Mesenchymal stem cell (in vitro differentiated cells and primary cell): ENCODE measurements around the gene SLIT3.

Source experiments
- DNase-seq: peaks from one replicate; pipeline ENCODE4 v3.0.0-alpha.2; 2013
- H2AFZ ChIP-seq: one replicate; pipeline ENCODE4 v1.6.1; 2013; ENCODE audit warnings: low read depth, mild to moderate bottlenecking, control low read depth, inconsistent platforms, low read length, moderate library complexity
- H2AK5ac ChIP-seq: 2 replicates; pipeline ENCODE4 v1.6.1; 2013; ENCODE audit warnings: low read length, moderate library complexity, mild to moderate bottlenecking, inconsistent platforms; ENCODE audit not compliant: severe bottlenecking
- H2BK120ac ChIP-seq: one replicate; pipeline ENCODE4 v1.6.1; 2013; ENCODE audit warnings: low read depth, mild to moderate bottlenecking, inconsistent platforms, low read length, moderate library complexity
- H2BK12ac ChIP-seq, 2 experiments: one replicate each; pipeline ENCODE4 v1.6.1; 2013; ENCODE audit warnings: inconsistent platforms in 2 of 2, low read length in 2 of 2, mild to moderate bottlenecking in 2 of 2, moderate library complexity in 2 of 2, control low read depth in 1 of 2
- H2BK15ac ChIP-seq: one replicate; pipeline ENCODE4 v1.6.1; 2013; ENCODE audit warnings: mild to moderate bottlenecking, low read depth, inconsistent platforms; ENCODE audit not compliant: poor library complexity, severe bottlenecking
- H2BK5ac ChIP-seq: 2 replicates; pipeline ENCODE4 v1.6.1; 2013; ENCODE audit warnings: low read depth, mild to moderate bottlenecking, low read length, control low read depth, inconsistent platforms; ENCODE audit not compliant: poor library complexity, severe bottlenecking
- H3K14ac ChIP-seq, 2 experiments: one replicate each; pipeline ENCODE4 v1.6.1; 2013; ENCODE audit warnings: inconsistent platforms in 2 of 2, low read length in 2 of 2, control low read depth in 1 of 2, mild to moderate bottlenecking in 1 of 2, moderate library complexity in 1 of 2
- H3K18ac ChIP-seq, 2 experiments: one replicate each; pipeline ENCODE4 v1.6.1; 2013; ENCODE audit warnings: inconsistent platforms in 2 of 2, low read length in 2 of 2, control low read depth in 1 of 2, low read depth in 1 of 2, mild to moderate bottlenecking in 1 of 2
- H3K23ac ChIP-seq, 2 experiments: one replicate each; pipeline ENCODE4 v1.6.1; 2013; ENCODE audit warnings: inconsistent platforms in 2 of 2, low read length in 2 of 2, mild to moderate bottlenecking in 2 of 2, moderate library complexity in 2 of 2, control low read depth in 1 of 2
- H3K27ac ChIP-seq: 2 replicates; pipeline ENCODE4 v1.5.1; 2013; ENCODE audit warnings: mild to moderate bottlenecking, moderate library complexity, low read length, control low read depth, inconsistent platforms; ENCODE audit not compliant: poor library complexity, severe bottlenecking
- H3K27me3 ChIP-seq, 2 experiments: 2 replicates each; pipeline versions ENCODE4 v1.6.1 to v1.7.0; 2013; ENCODE audit warnings: low read length in 2 of 2, mild to moderate bottlenecking in 2 of 2, moderate library complexity in 2 of 2, control low read depth in 1 of 2, inconsistent platforms in 1 of 2; ENCODE audit not compliant: control insufficient read depth in 1 of 2, insufficient read depth in 1 of 2
- H3K36me3 ChIP-seq, 2 experiments: 2 replicates each; pipeline versions ENCODE4 v1.6.1 to v1.7.0; 2013; ENCODE audit warnings: low read length in 2 of 2, control low read depth in 1 of 2, inconsistent platforms in 1 of 2, low read depth in 1 of 2, mild to moderate bottlenecking in 1 of 2; ENCODE audit not compliant: insufficient read depth in 2 of 2, control insufficient read depth in 1 of 2
- H3K4ac ChIP-seq, 2 experiments: one replicate each; pipeline ENCODE4 v1.6.1; 2013; ENCODE audit warnings: inconsistent platforms in 2 of 2, low read length in 2 of 2, mild to moderate bottlenecking in 2 of 2, moderate library complexity in 2 of 2, control low read depth in 1 of 2, low read depth in 1 of 2
- H3K4me1 ChIP-seq: 2 replicates; pipeline ENCODE4 v1.6.1; 2013; ENCODE audit warnings: low read depth, low read length, control low read depth; ENCODE audit not compliant: control insufficient read depth, insufficient read depth
- H3K4me2 ChIP-seq: 2 replicates; pipeline ENCODE4 v1.6.1; 2013; ENCODE audit warnings: low read length, mild to moderate bottlenecking, inconsistent platforms; ENCODE audit not compliant: poor library complexity, severe bottlenecking
- H3K4me3 ChIP-seq, 2 experiments: 2 replicates each; pipeline versions ENCODE4 v1.5.1 to v1.7.0; 2013; ENCODE audit warnings: low read length in 2 of 2, mild to moderate bottlenecking in 2 of 2, control low read depth in 1 of 2, low read depth in 1 of 2; ENCODE audit not compliant: insufficient read depth in 1 of 2
- H3K79me1 ChIP-seq: replicated peaks from 2 replicates; pipeline ENCODE4 v1.6.1; 2013; ENCODE audit warnings: mild to moderate bottlenecking, control low read depth, low read length, inconsistent platforms; ENCODE audit not compliant: poor library complexity, severe bottlenecking
- H3K9ac ChIP-seq: 2 replicates; pipeline ENCODE4 v1.7.0; 2013; ENCODE audit warnings: mild to moderate bottlenecking, low read length, moderate library complexity
- H3K9me3 ChIP-seq: 2 replicates; pipeline ENCODE4 v1.7.0; 2013; ENCODE audit warnings: mild to moderate bottlenecking, low read length; ENCODE audit not compliant: control insufficient read depth
- H4K8ac ChIP-seq: one replicate; pipeline ENCODE4 v1.6.1; 2013; ENCODE audit warnings: inconsistent platforms, mild to moderate bottlenecking, low read length, moderate library complexity
- H4K91ac ChIP-seq: one replicate; pipeline ENCODE4 v1.6.1; 2013; ENCODE audit warnings: mild to moderate bottlenecking, low read length, inconsistent platforms
- WGBS: methylation state at CpG from one replicate; pipeline ENCODE4 v1.1.7; 2013; ENCODE audit warnings: mixed read lengths; 5-methylcytosine and 5-hydroxymethylcytosine counted together

Gene SLIT3

GRCh38 chr5:168842571-168843205, 458.3 kb downstream of the SLIT3 start:
- Histone ChIP-seq H3K79me1 (no peaks in the 10 kb centered on the region), H3K4me1 (no peaks in the 10 kb centered on the region), H3K4me3 (no peak overlapping the region), H3K27ac (no peak overlapping the region), H3K36me3 (peaks cover 0 to 34% of the 10 kb centered on the region in 2 experiments), H2AK5ac (no peak overlapping the region), H2AFZ (no peak overlapping the region), H3K9ac (no peak overlapping the region), H3K18ac (no peak overlapping the region), H3K4me2 (no peak overlapping the region), H4K91ac (no peak overlapping the region), H2BK120ac (no peak overlapping the region), H3K14ac (no peak overlapping the region), H3K4ac (no peak overlapping the region), H3K27me3 (peaks cover 0 to 6% of the 10 kb centered on the region in 2 experiments), H3K9me3 (no peaks in the 10 kb centered on the region), H3K23ac (no peak overlapping the region), H2BK5ac (no peak overlapping the region), H4K8ac (no peak overlapping the region), H2BK12ac (no peak overlapping the region), H2BK15ac (no peak overlapping the region)
- no peak for DNase-seq
- WGBS: 63% methylated on average over 4 of the region's 9 CpGs

DNA sequence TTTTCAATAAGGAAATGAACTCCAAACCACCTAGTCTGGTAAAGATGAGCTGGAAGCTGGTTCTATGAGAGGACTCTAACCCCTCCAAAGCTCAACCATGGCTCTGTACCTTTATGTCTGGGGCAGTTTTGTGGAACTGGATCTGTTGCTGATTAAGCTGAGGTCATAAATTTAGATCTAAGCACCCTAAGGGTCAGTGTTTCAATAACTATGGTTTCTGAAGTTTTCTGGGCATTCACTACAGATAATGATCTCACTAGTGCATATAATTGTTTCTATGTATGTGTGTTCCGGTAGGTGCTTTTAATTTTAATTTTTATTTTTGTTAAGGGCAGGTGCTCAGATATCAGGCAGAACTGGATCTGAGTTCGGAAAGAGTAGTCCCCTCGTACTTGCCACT, 463.1 kb downstream of the SLIT3 start:
- no peaks in the 10 kb centered on the region for H3K79me1 ChIP-seq
- no peak overlapping the region for H3K4me2 ChIP-seq
- no peak overlapping the region for H3K9ac ChIP-seq
- no peak overlapping the region for H2BK120ac ChIP-seq
- no peak overlapping the region for H3K23ac ChIP-seq
- H4K91ac ChIP-seq: no peak overlapping the region
- H3K18ac ChIP-seq: no peak overlapping the region
- H2AK5ac ChIP-seq: no peak overlapping the region
- no peak overlapping the region for H3K4me3 ChIP-seq
- WGBS: 69% methylated on average over 3 of the region's 3 CpGs
- H2BK12ac ChIP-seq: no peak overlapping the region
- H3K4me1 ChIP-seq: no peaks in the 10 kb centered on the region
- no peak overlapping the region for H3K14ac ChIP-seq
- H2BK5ac ChIP-seq: no peak overlapping the region
- no peak overlapping the region for H4K8ac ChIP-seq
- H2BK15ac ChIP-seq: no peak overlapping the region
- H3K27me3 ChIP-seq: peaks cover 0 to 4% of the 10 kb centered on the region in 2 experiments
- H2AFZ ChIP-seq: no peak overlapping the region
- H3K27ac ChIP-seq: no peak overlapping the region
- no peak for DNase-seq
- H3K36me3 ChIP-seq: peaks cover 0 to 54% of the 10 kb centered on the region in 2 experiments
- no peak overlapping the region for H3K4ac ChIP-seq
- no peaks in the 10 kb centered on the region for H3K9me3 ChIP-seq

- no peak overlapping the region for H3K4ac ChIP-seq
- no peak overlapping the region for H4K8ac ChIP-seq
- H3K27me3 ChIP-seq: no peaks in the 10 kb centered on the region
- no peak overlapping the region for H4K91ac ChIP-seq
- no peak overlapping the region for H3K4me3 ChIP-seq
- no peak overlapping the region for H3K23ac ChIP-seq
- H3K4me1 ChIP-seq: no peaks in the 10 kb centered on the region
- no peak overlapping the region for H2BK15ac ChIP-seq
- H3K14ac ChIP-seq: no peak overlapping the region
- H3K9me3 ChIP-seq: no peaks in the 10 kb centered on the region
- WGBS: 85% methylated on average over 5 of the region's 7 CpGs
- H3K36me3 ChIP-seq: peaks cover 0 to 57% of the 10 kb centered on the region in 2 experiments
- no peak overlapping the region for H2BK12ac ChIP-seq
- H2BK5ac ChIP-seq: no peak overlapping the region
- H3K4me2 ChIP-seq: no peak overlapping the region
- no peak overlapping the region for H3K9ac ChIP-seq
- no peak overlapping the region for H2BK120ac ChIP-seq
- H3K27ac ChIP-seq: no peak overlapping the region
- no peak overlapping the region for H2AK5ac ChIP-seq
- no peak overlapping the region for H2AFZ ChIP-seq
- DNase-seq: no peak
- H3K79me1 ChIP-seq: no peaks in the 10 kb centered on the region
- no peak overlapping the region for H3K18ac ChIP-seq
These were observed 464.2 kb downstream of the SLIT3 start for GRCh38 chr5:168836603-168837231.

- Histone ChIP-seq H3K4me2 (no peak overlapping the region), H3K18ac (no peak overlapping the region), H2BK15ac (no peak overlapping the region), H3K9me3 (no peaks in the 10 kb centered on the region), H3K27me3 (no peaks in the 10 kb centered on the region), H3K27ac (no peak overlapping the region), H4K91ac (no peak overlapping the region), H2BK5ac (no peak overlapping the region), H3K36me3 (peaks cover 0 to 59% of the 10 kb centered on the region in 2 experiments), H4K8ac (no peak overlapping the region), H3K14ac (no peak overlapping the region), H3K4me1 (no peaks in the 10 kb centered on the region), H3K4me3 (no peak overlapping the region), H3K4ac (no peak overlapping the region), H2BK120ac (no peak overlapping the region), H2AFZ (no peak overlapping the region), H2BK12ac (no peak overlapping the region), H3K9ac (no peak overlapping the region), H3K79me1 (no peaks in the 10 kb centered on the region), H2AK5ac (no peak overlapping the region), H3K23ac (no peak overlapping the region)
- WGBS: 35% methylated on average over 4 of the region's 4 CpGs
- DNase-seq: no peak
These were observed 467.0 kb downstream of the SLIT3 start for GRCh38 chr5:168833936-168834335.
